ENCODE data around the gene RTN4RL1.

The RTN4RL1 gene

GRCh38 chr17:1977583-1978395 is 47.3 kb downstream of the RTN4RL1 start:
- DNase-seq (ENCODE audit: low read depth in 2 of 2) = no peak

DNA sequence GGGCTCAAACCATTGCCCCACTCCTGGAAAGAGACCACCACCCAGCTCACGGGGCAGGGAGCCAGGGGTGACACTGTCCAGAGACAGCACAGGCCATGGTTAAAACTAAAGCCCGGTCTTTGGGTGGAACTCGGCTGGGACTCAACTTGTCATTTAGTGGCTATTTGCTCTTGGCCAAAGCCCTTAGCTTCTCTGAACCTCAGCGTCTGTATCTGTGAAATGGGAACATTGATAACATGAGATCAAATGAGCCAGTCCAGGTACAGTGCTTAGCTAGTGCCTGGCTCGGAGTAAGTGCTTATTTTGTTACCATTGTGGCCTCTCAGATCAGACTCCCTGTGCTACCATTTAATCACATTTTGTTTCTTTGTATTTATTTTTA is 48.5 kb downstream of the RTN4RL1 start:
- DNase-seq (ENCODE audit: low read depth in 2 of 2) = no peak

DNA sequence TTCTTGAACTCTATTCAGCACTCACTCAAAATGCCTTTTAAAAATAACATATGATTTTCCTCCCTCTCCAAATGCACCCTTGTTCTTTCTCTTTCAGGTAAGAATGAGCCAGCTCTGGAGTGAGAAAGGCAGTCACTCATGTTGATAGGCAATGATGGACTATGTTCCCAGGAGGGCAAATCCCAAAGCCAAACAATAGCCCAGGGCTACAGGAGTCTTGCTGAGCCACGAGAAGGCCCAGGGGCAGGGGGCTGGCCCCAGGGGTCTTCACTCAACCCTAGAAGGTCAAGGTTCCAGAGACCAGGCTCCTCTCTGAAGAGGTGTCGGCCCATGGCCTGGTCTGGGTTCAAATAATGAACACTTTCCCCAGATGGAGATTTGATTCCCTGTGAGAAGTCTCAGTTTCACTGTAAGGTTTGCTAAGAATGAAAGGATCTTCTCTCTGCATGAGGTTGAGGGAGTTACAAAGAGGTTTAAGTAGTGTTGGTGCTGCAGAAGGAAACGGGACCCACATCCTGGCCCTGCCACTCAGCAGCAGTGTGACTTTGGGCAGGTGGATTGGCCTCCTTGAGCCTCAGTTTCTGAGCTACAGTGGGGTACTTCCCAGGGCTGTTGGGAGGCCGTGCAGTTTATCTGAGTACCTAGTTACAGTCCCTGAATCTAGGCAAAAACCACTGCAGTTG is 49.0 kb downstream of the RTN4RL1 start:
- DNase-seq (ENCODE audit: low read depth in 2 of 2) = no peak

DNA sequence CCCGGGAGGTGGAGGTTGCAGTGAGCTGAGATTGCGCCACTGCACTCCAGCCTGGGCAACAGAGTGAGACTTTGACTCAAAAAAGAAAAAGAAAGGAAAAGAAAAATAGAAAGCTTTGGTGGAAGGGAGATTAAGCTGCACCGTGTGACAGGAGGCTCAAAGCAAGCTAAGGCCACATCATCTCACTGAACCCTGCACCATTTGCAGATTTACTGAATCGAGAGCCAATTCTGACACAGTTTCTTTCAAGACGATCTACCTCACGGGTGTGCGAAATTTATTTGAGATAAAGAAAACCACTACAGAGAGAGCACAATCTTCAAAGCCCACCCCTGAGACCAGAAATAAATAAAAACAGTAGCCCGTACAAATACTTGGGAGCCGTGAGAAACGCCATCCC is 49.6 kb downstream of the RTN4RL1 start:
- no peak for DNase-seq (ENCODE audit: low read depth in 2 of 2)

- DNase-seq (ENCODE audit: low read depth in 2 of 2) = no peak
These were observed 52.5 kb downstream of the RTN4RL1 start for GRCh38 chr17:1972487-1973160.

DNA sequence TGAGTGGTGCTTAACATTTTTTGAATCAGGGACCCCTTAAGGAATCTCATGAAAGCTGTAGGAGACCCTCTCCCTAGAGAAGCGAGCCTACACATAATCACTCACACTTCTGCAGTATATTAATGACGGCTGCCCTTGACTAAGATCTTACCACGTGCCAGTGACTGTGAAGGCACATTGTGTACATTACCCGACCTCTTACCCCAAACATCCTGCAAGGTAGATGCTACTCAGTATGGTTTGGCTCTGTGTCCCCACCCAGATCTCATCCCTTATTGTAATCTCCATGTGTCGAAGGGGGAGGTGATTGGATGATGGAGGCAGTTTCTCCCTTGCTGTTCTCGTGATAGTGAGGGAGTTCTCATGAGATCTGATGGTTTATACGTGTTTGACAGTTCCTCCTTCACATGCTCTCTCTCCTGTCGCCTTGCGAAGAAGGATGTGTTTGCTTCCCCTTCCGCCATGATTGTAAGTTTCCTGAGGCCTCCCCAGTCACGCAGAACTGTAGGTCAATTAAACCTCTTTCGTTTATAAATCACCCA is 54.2 kb downstream of the RTN4RL1 start:
- no peak for DNase-seq (ENCODE audit: low read depth in 2 of 2)

DNA sequence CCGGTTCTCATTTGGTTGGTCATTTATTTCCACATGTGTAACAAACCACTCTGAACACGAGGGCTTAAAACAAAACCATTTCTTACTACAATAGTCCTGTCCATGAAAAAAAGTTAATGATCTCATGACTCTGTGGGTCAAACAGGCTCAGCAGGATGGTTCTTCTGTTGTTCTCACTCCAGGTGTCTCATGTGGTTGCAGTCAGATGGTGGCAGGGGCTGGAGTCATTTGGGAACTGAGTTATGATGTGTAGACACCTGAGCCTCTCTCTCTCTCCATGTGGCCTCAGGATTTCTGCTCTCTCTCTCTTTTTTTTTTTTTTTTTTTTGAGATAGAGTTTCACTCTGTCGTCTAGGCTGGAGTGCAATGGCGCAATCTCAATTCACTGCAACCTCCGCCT is 55.4 kb downstream of the RTN4RL1 start:
- DNase-seq (ENCODE audit: low read depth in 2 of 2) = no peak

- DNase-seq (ENCODE audit: low read depth in 2 of 2) = peak; percentile 21 to 23
These were observed 57.9 kb downstream of the RTN4RL1 start for GRCh38 chr17:1967213-1967612.

DNA sequence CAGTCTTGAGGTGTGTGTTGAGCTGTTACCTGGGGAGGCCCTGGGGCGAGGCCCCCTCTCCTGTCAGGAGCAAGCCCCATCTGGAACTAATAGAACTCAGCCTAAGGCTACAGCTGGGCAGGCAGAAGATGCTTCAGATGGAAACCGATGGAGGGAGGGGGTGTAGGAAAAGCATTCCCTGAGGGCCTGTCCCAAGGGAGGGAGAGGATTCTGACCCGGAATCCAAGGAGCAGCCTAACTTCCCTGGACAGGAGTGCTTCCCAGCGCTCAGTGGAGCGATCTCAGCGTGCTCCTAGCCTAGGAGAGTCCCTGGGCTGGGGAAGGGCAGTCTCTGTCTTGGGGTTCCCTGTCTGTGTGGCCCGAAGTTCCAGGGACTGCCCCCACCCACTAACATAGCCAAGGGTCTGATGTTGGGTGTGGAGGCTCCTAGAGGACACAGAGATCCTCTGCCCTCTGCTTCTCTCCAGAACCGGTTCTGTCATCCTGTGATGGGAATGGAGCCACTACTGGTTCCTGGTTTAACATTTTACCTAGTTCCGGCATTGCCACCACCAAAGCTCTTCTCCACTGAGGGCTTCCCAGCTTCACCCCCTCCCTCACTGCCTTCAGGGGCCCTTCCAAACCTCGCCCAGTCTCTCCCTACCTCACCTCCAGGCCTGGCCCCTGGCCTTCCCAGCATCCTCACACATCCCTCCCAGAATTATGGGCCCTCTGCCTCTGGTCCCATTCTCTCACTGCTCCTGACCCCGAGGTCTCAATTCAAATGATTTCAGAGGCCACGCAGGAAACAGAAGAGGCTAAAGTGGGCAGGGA is 58.7 kb downstream of the RTN4RL1 start:
- DNase-seq (ENCODE audit: low read depth in 2 of 2) = no peak

GRCh38 chr17:1965556-1966273 is 59.4 kb downstream of the RTN4RL1 start:
- DNase-seq (ENCODE audit: low read depth in 2 of 2) = no peak

- DNase-seq (ENCODE audit: low read depth in 2 of 2) = no peak
These were observed 61.9 kb downstream of the RTN4RL1 start for GRCh38 chr17:1963250-1963649.

DNA sequence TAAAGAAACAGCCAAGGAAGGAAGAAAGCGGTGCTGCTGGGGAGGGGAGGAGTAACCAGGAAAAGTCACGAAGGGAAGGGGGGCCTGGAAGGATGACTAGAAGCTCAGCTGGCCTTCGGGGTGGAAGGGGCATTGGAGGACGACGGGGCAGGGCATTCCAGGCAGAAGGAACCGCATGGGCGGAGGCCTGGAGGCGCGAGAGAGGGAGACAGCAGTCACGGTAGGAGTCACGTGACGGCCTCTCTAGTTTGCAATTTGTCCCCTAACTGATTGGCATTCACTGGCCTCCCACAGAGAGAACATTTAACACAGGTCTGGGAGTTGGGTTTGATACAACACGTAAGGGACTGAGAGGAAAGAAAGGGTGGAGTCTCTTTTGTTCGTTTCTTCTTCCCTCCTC is 63.9 kb downstream of the RTN4RL1 start:
- no peak for DNase-seq (ENCODE audit: low read depth in 2 of 2)

DNA sequence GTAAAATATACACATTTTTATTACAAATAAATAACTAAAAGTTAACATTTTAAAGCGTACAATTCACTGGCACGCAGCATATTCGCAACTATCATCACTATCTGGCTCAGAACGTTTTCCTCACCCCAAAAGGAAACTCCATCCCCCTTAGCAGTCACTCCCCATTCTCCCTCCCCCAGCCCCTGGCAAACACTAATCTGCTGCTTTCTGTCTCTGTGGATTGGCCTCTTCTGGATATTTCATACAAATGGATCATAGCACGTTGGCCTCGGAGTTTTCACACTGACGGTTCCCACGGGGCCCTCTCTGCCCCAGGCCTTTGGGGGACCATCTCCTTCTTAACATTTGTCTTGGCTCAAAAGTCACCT is 64.6 kb downstream of the RTN4RL1 start:
- DNase-seq (ENCODE audit: low read depth in 2 of 2) = no peak

DNA sequence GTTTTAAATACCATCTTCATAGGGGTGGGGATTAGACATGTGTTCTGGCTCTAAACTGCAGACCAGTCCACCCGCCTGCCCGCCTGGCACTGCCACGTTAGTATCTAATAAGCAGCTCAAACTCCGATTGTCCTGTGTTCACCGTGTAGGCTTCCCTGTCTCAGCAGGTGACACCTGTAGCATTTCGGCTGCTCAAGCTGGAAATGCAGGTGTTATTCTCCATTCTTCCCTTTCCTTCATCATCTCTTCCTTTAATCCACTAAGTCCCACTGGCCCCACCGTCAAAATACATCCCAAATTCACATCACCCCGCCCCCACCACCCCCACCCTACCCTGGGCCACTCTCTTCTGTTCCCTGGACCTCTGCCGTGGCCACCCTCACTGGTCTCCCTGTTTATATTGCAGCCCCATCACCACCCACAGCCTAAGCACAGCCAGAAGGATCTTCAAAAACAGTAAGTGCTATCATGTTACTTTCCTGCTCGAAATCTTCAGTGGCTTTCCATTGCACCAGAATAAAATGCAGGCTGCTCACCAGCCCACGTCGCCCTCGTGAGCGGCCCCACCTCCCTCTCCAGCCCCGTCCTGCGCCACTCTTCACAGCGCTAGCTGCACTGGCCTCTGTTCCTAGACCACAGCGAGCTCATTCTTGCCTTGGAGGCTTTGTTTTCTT is 65.1 kb downstream of the RTN4RL1 start:
- no peak for DNase-seq (ENCODE audit: low read depth in 2 of 2)

DNA sequence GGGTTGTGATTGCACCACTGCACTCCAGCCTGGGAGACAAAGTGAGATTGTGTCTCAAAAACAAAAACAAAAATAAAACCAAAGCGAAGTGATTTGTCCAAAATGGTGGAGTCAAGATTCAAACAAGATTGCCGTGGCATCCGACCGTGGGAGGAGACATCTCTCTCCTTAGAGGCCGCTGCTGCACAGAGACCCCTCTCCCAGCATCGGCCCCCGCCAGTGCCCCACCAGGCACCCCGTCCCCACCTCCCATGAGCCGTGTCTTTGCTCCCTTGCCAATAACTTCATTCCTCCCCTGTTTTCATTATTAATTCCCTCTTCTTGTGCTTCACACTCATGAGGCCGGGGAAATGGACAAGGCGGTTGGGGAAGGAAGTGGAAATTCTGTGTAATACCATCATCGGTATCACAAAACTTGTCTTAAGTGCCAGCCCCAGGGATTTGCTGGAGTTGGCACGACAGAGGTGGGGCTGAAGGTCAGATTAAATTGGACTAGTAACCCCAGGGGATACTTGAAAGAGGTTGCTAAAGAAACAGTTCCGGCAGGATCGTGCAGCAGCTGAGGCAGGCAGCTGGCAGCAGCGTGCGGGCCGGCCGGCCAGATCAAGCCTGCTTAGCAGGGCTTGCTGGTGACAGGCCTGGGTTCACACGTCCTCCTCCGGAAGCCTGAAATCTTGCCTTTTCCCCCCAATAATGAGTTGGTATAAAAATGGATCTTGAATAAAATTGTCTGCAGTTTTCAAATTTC is 66.8 kb downstream of the RTN4RL1 start:
- no peak for DNase-seq (ENCODE audit: low read depth in 2 of 2)

DNA sequence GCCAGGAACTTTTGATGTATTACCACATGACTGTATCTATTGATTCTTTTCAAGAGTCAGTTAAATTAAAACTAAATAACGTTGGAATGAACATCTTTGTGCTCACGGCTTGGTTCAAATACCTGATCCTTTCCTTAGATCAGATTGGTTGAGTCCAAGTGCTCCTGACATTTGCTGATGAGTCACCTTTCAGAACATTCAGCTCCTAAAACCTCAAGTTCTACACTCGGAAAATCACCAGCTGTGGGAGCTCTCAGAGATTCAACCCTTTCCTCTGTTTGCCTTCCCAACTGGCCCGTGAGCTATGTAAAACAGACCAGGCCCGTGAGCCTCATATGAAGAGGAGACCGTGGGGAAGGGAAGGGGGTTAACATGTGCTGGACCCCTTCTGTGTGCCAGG is 68.1 kb downstream of the RTN4RL1 start:
- no peak for DNase-seq (ENCODE audit: low read depth in 2 of 2)

DNA sequence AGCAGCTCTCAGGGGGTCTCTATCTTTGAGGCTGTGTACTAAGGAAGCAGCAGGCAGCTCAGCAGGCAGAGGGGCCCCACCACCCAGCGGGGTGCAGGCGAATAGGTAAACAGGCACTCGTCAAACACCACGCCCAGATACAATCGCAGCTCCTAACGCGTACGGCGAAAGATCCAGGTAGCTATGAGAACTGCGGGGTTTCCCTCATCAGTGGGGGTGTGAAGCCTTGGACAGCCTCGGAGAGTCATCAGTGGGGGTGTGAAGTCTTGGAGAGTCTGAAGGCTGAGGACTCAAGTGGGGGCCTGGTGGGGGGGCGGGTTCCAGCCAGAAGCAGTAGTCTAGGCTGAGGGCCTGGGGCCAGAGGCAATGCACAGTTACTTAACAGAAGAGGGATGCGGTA is 69.0 kb downstream of the RTN4RL1 start:
- no peak for DNase-seq (ENCODE audit: low read depth in 2 of 2)

GRCh38 chr17:1953831-1954230 is 71.3 kb downstream of the RTN4RL1 start:
- DNase-seq (ENCODE audit: low read depth in 2 of 2) = no peak

- no peak for DNase-seq (ENCODE audit: low read depth in 2 of 2)
These were observed 73.2 kb downstream of the RTN4RL1 start for GRCh38 chr17:1951920-1952319.

DNA sequence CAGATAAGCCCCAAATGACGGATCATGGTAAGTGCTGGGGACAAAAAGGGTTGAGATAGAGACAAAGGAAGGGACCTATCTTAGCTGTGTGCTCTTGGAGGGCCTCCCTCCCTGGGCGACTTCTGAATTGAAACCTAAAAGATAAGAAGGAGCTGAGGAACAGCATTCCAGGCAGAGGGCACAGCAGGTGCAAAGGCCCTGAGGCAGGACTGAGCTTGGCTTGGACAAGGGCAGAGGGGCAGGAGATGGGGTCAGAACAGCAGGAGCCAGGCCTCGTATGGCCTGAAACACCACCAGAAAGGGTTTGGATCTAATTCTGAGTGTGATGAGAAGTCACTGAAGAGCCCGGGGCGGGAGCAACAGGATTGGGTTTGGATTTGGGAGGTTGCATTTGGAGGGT is 75.4 kb downstream of the RTN4RL1 start:
- DNase-seq (ENCODE audit: low read depth in 2 of 2) = no peak
